Endothelial cell of umbilical vein (primary cell): ENCODE measurements around the gene ULK1. TPM values are rescaled to one million over a fixed set of nuclear protein-coding genes. Genes with fewer than 3 reads are reported as not detected.

Experiments
- BruUV-seq: library from RNA; stranded (reverse); fragments of 400-500 nt; replicated peaks from 2 replicates; lab custom pipeline; 2021; lab: Mats Ljungman, UMichigan
- CTCF ChIA-PET: fragments of 300-600, 350-600 bp; sonication (Branson Sonifier 250); formaldehyde crosslinking; loops from one replicate; lab custom pipeline; 2021; ENCODE audit warnings: antibody characterized with exemption, inconsistent platforms; lab: Charles Lee
- POLR2A ChIA-PET: fragments of 300-600, 350-600 bp; sonication (Branson Sonifier 250); formaldehyde crosslinking; loops from one replicate; lab custom pipeline; 2021; ENCODE audit warnings: antibody characterized with exemption, inconsistent platforms; lab: Charles Lee
- DNase-seq: peaks from one replicate; pipeline ENCODE4 v3.0.0-alpha.2; 2011; ENCODE audit warnings: low read depth, low spot score
- FAIRE-seq: peaks from 2 replicates; lab custom pipeline; 2011; peaks lifted over from hg19 to GRCh38; lab: Jason Lieb, UNC
- H2AFZ ChIP-seq: 2 replicates; pipeline ENCODE4 v1.6.0; 2012; ENCODE audit warnings: low read depth, low read length, control low read depth, inconsistent platforms
- H3K27ac ChIP-seq: 2 replicates; pipeline ENCODE4 v1.5.1; 2011; ENCODE audit warnings: low read depth, mild to moderate bottlenecking, control low read depth, low read length, moderate library complexity; ENCODE audit not compliant: insufficient read depth
- H3K27me3 ChIP-seq, 2 experiments: 2 replicates each; pipeline versions ENCODE4 v1.6.0 to v1.6.1; 2011; ENCODE audit warnings: low read length in 2 of 2, mixed read lengths in 1 of 2; ENCODE audit not compliant: control insufficient read depth in 2 of 2, insufficient read depth in 2 of 2
- H3K36me3 ChIP-seq, 2 experiments: 2 replicates in 1 of 2; 3 replicates in 1 of 2; pipeline ENCODE4 v1.5.1; 2011; ENCODE audit warnings: low read length in 2 of 2, mild to moderate bottlenecking in 1 of 2, moderate library complexity in 1 of 2; ENCODE audit not compliant: control insufficient read depth in 2 of 2, insufficient read depth in 2 of 2; ENCODE audit errors: extremely low read depth in 1 of 2
- H3K4me1 ChIP-seq: 3 replicates; pipeline ENCODE4 v1.5.1; 2011; ENCODE audit warnings: mild to moderate bottlenecking, low read length; ENCODE audit not compliant: control insufficient read depth, insufficient read depth; ENCODE audit errors: extremely low read depth
- H3K4me2 ChIP-seq: 2 replicates; pipeline ENCODE4 v1.6.1; 2011; ENCODE audit warnings: low read length, control low read depth, mixed read lengths; ENCODE audit not compliant: insufficient read depth
- H3K4me3 ChIP-seq, 3 experiments: fragments of 200-600 bp in 1 of 3; sonication (generic), shearing (Covaris generic) in 1 of 3; replicated peaks in 1 of 3; 2 replicates each; pipeline ENCODE4 v1.5.1; 2011 to 2016; ENCODE audit warnings: control low read depth in 3 of 3, low read length in 3 of 3, mild to moderate bottlenecking in 2 of 3, inconsistent platforms in 1 of 3, low read depth in 1 of 3, moderate library complexity in 1 of 3; ENCODE audit not compliant: insufficient read depth in 1 of 3
- H3K79me2 ChIP-seq: 2 replicates; pipeline ENCODE4 v1.6.0; 2012; ENCODE audit warnings: low read length, inconsistent platforms; ENCODE audit not compliant: control insufficient read depth, insufficient read depth
- H3K9ac ChIP-seq: replicated peaks from 2 replicates; pipeline ENCODE3; 2011; ENCODE audit warnings: low read length, control low read depth; ENCODE audit not compliant: insufficient read depth; ENCODE audit errors: extremely low read depth
- H3K9me1 ChIP-seq: replicated peaks from 3 replicates; pipeline ENCODE4 v1.6.0; 2011; ENCODE audit warnings: mild to moderate bottlenecking, low read length; ENCODE audit not compliant: control insufficient read depth, insufficient read depth; ENCODE audit errors: extremely low read depth
- H3K9me3 ChIP-seq: replicated peaks from 2 replicates; pipeline ENCODE4 v1.5.1; 2012; ENCODE audit warnings: low read length, inconsistent platforms; ENCODE audit not compliant: control insufficient read depth, insufficient read depth
- H4K20me1 ChIP-seq: replicated peaks from 2 replicates; pipeline ENCODE3; 2011; ENCODE audit warnings: mild to moderate bottlenecking, low read length; ENCODE audit not compliant: control insufficient read depth, insufficient read depth; ENCODE audit errors: extremely low read depth
- EZH2 ChIP-seq: IDR thresholded peaks from 2 replicates; pipeline ENCODE4 v1.6.1; 2012; ENCODE audit warnings: borderline replicate concordance, low read depth, mild to moderate bottlenecking, moderate library complexity, low read length, inconsistent platforms; ENCODE audit not compliant: severe bottlenecking
- FOS ChIP-seq: IDR thresholded peaks from 2 replicates; pipeline ENCODE4 v1.6.1; 2011; ENCODE audit warnings: mild to moderate bottlenecking, low read length, moderate library complexity, borderline replicate concordance; ENCODE audit not compliant: insufficient read depth
- GATA2 ChIP-seq: IDR thresholded peaks from 2 replicates; pipeline ENCODE4 v1.7.0; 2011; ENCODE audit warnings: low read depth, mild to moderate bottlenecking, moderate library complexity, mixed read lengths, low read length; ENCODE audit not compliant: insufficient read length, insufficient read depth
- JUN ChIP-seq: IDR thresholded peaks from 2 replicates; pipeline ENCODE4 v1.6.1; 2011; ENCODE audit warnings: borderline replicate concordance, low read depth; ENCODE audit not compliant: insufficient read length, insufficient read depth
- MAX ChIP-seq: IDR thresholded peaks from 2 replicates; pipeline ENCODE4 v1.6.1; 2011; ENCODE audit not compliant: insufficient read depth, insufficient read length
- MYC ChIP-seq: IDR thresholded peaks from one replicate; pipeline ENCODE4 v1.6.1; 2011; ENCODE audit warnings: mild to moderate bottlenecking, low read depth, low read length
- POLR2A ChIP-seq: IDR thresholded peaks from 2 replicates; pipeline ENCODE4 v1.6.1; 2012; ENCODE audit warnings: low read depth, mild to moderate bottlenecking, control low read depth, low read length
- POLR2AphosphoS5 ChIP-seq: IDR thresholded peaks from 2 replicates; pipeline ENCODE4 v1.6.1; 2012; ENCODE audit warnings: low read depth, mild to moderate bottlenecking, control low read depth, low read length, moderate library complexity; ENCODE audit not compliant: insufficient read depth
- dilution Hi-C: fragments of 300-500 bp; cut with MboI; formaldehyde crosslinking; loops from one replicate; pipeline ENCODE4 v1.15.0; 2019; ENCODE audit warnings: low sequenced_read_pairs; ENCODE audit not compliant: extremely low pct_ligation_motif_present
- intact Hi-C: fragments of 100-400 bp; cut with micrococcal nuclease; formaldehyde crosslinking; loops from one replicate; pipeline ENCODE4 v1.10.0; 2022
- polyA plus RNA-seq, 4 experiments: library from polyadenylated mRNA; depleted of rRNA in 3 of 4; stranded (reverse) in 3 of 4; unstranded in 1 of 4; fragments of >200 nt; gene quantifications; 2 replicates each; pipeline versions ENCODE4 v1.2.1 to v1.2.3, GENCODE V29; 2011 to 2012; ENCODE audit warnings: missing spikeins in 1 of 4
- total RNA-seq: library from RNA; stranded (reverse); gene quantifications from 2 replicates; pipeline ENCODE4 v1.2.3, GENCODE V29; 2021
- TF ChIP-seq, protein P1 (sequence below), 2 donors: IDR thresholded peaks; 1 replicate in 1 of 2; 2 replicates in 1 of 2; pipeline ENCODE4 v1.5.1; 2011; ENCODE audit warnings: low read length in 2 of 2, mild to moderate bottlenecking in 2 of 2, moderate library complexity in 2 of 2, control low read depth in 1 of 2, inconsistent platforms in 1 of 2, low read depth in 1 of 2; ENCODE audit not compliant: insufficient read depth in 1 of 2; ENCODE audit errors: extremely low read depth in 1 of 2

ULK1 gene
- total and polyA plus RNA-seq, 2 donors (not counting 3 experiments of a cell fraction or from before 2014, with no cell fraction given): 14.4 to 38.2 TPM

- Histone ChIP-seq H2AFZ (no peak overlapping the region), H3K4me1 (no peaks in the 10 kb centered on the region), H3K4me2 (no peak overlapping the region), H3K9me1 (no peaks in the 10 kb centered on the region), H3K4me3 (no peak overlapping the region), H4K20me1 (no peaks in the 10 kb centered on the region), H3K79me2 (no peaks in the 10 kb centered on the region), H3K9ac (no peak overlapping the region), H3K36me3 (no peaks in the 10 kb centered on the region), H3K9me3 (no peaks in the 10 kb centered on the region), H3K27me3 (no peaks in the 10 kb centered on the region), H3K27ac (no peak overlapping the region)
- dilution Hi-C loops: no loop called here
- BruUV-seq: no TSS peak
- CTCF ChIA-PET: interaction anchor here (0.8 kb wide), 1 partner anchor 137 kb away, joined by 3 read pairs; no protein-coding TSS in a partner anchor
- POLR2A ChIA-PET: no interaction called here
- intact Hi-C loops: no loop called here
- TF ChIP-seq, protein P1, sequence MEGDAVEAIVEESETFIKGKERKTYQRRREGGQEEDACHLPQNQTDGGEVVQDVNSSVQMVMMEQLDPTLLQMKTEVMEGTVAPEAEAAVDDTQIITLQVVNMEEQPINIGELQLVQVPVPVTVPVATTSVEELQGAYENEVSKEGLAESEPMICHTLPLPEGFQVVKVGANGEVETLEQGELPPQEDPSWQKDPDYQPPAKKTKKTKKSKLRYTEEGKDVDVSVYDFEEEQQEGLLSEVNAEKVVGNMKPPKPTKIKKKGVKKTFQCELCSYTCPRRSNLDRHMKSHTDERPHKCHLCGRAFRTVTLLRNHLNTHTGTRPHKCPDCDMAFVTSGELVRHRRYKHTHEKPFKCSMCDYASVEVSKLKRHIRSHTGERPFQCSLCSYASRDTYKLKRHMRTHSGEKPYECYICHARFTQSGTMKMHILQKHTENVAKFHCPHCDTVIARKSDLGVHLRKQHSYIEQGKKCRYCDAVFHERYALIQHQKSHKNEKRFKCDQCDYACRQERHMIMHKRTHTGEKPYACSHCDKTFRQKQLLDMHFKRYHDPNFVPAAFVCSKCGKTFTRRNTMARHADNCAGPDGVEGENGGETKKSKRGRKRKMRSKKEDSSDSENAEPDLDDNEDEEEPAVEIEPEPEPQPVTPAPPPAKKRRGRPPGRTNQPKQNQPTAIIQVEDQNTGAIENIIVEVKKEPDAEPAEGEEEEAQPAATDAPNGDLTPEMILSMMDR (IDR thresholded peaks at IDR 0.05; ENCODE audit: extremely low read depth in 1 of 2, insufficient read depth in 1 of 2, low read depth in 1 of 2, low read length in 2 of 2): no peak
- TF ChIP-seq FOS (no peak), POLR2AphosphoS5 (no peak), POLR2A (no peak), GATA2 (no peak), JUN (no peak), MYC (no peak), EZH2 (no peak), MAX (no peak)
- DNase-seq (no peak), FAIRE-seq (no peak)
Observed at GRCh38 chr12:131864469-131864868, 30.0 kb upstream of the ULK1 start.
